Body of pancreas (tissue), 4 donors: Measurements from ENCODE around the gene C2orf76.

Experiments used
- POLR2A ChIP-seq, 3 donors: fragments of 450-650 bp; IDR thresholded peaks; one replicate each; pipeline ENCODE4 v1.6.1; 2016; ENCODE audit warnings: antibody characterized with exemption in 3 of 3, mild to moderate bottlenecking in 2 of 3
- TF ChIP-seq, protein P1 (sequence below), 7 experiments: fragments of 450-650 bp in 4 of 7; fragments of 200-600 bp in 3 of 7; sonication (generic) in 3 of 7; IDR thresholded peaks; one replicate each; pipeline ENCODE4 v1.5.1; 2016 to 2019; ENCODE audit warnings: antibody characterized with exemption in 7 of 7

DNA sequence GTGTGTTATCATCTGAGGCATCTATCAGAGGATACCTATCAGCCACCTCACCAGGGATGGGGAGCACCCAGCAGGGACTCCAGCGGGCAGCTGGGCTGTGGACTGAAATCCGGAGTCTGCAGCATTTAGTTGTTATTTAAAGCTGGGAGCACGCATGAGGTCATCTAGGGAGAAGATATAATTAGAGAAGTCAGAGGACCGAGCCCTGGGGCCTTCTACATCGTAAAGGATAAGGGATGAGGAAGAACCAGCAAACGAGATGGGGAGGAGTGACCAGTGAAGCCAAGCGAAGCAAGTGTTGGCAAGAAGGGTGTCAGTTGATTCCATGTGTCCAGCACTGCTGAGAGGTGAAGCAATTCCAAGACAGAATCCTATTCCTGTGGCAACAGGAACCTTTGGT is 72.7 kb downstream of the C2orf76 start:
- TF ChIP-seq, protein P1, sequence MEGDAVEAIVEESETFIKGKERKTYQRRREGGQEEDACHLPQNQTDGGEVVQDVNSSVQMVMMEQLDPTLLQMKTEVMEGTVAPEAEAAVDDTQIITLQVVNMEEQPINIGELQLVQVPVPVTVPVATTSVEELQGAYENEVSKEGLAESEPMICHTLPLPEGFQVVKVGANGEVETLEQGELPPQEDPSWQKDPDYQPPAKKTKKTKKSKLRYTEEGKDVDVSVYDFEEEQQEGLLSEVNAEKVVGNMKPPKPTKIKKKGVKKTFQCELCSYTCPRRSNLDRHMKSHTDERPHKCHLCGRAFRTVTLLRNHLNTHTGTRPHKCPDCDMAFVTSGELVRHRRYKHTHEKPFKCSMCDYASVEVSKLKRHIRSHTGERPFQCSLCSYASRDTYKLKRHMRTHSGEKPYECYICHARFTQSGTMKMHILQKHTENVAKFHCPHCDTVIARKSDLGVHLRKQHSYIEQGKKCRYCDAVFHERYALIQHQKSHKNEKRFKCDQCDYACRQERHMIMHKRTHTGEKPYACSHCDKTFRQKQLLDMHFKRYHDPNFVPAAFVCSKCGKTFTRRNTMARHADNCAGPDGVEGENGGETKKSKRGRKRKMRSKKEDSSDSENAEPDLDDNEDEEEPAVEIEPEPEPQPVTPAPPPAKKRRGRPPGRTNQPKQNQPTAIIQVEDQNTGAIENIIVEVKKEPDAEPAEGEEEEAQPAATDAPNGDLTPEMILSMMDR (IDR thresholded peaks at IDR 0.05), result no peak
- TF ChIP-seq POLR2A (IDR thresholded peaks at IDR 0.05), result no peak
